Kidney (tissue), 14 donors: ENCODE data around the gene SERPINH1. TPM values are rescaled to one million over a fixed set of nuclear protein-coding genes. Genes with fewer than 3 reads are reported as not detected.

ENCODE experiments used
- DNase-seq, 5 donors: peaks; one replicate each; pipeline ENCODE4 v3.0.0-alpha.2; 2013 to 2020
- FAIRE-seq: peaks from 2 replicates; lab custom pipeline; 2012; peaks lifted over from hg19 to GRCh38; lab: Jason Lieb, UNC
- H3K27ac ChIP-seq, 2 donors: one replicate each; pipeline ENCODE4 v1.7.0; 2013; ENCODE audit warnings: low read depth in 2 of 2, low read length in 2 of 2, inconsistent platforms in 1 of 2
- H3K27me3 ChIP-seq: one replicate; pipeline ENCODE4 v1.7.1; 2013; ENCODE audit warnings: low read length, inconsistent platforms; ENCODE audit not compliant: control insufficient read depth, insufficient read depth
- H3K36me3 ChIP-seq, 3 donors: one replicate each; pipeline versions ENCODE4 v1.7.0 to v1.7.1; 2013; ENCODE audit warnings: low read length in 3 of 3, control low read depth in 1 of 3, inconsistent platforms in 1 of 3; ENCODE audit not compliant: insufficient read depth in 3 of 3, control insufficient read depth in 2 of 3
- H3K4me1 ChIP-seq, 3 donors: one replicate each; pipeline versions ENCODE4 v1.7.0 to v1.7.1; 2013; ENCODE audit warnings: low read length in 3 of 3, inconsistent platforms in 1 of 3, low read depth in 1 of 3; ENCODE audit not compliant: control insufficient read depth in 2 of 3, insufficient read depth in 2 of 3
- H3K4me3 ChIP-seq, 3 donors: one replicate each; pipeline versions ENCODE4 v1.7.0 to v1.8.1; 2013; ENCODE audit warnings: low read length in 3 of 3, control low read depth in 1 of 3, inconsistent platforms in 1 of 3
- H3K9ac ChIP-seq, 3 donors: one replicate each; pipeline versions ENCODE4 v1.7.0 to v1.7.1; 2013; ENCODE audit warnings: low read length in 3 of 3, control low read depth in 1 of 3, inconsistent platforms in 1 of 3
- H3K9me3 ChIP-seq, 3 donors: one replicate each; pipeline versions ENCODE4 v1.7.0 to v1.7.1; 2013; ENCODE audit warnings: low read length in 3 of 3, control low read depth in 1 of 3, inconsistent platforms in 1 of 3; ENCODE audit not compliant: control insufficient read depth in 2 of 3, insufficient read depth in 1 of 3
- intact Hi-C: fragments of 100-400 bp; cut with DNase I; formaldehyde crosslinking; loops from one replicate; pipeline ENCODE4 v1.11.1; 2022
- polyA plus RNA-seq: library from polyadenylated mRNA; stranded (reverse); fragments of 350-450 nt; fragmentation: Illumina TruSeq; extraction: RNeasy Lipid Tissue Mini Kit (QIAGEN cat#74804); gene quantifications from one replicate; pipeline ENCODE4 v1.2.3, GENCODE V29; 2014; ENCODE audit warnings: low read depth, low replicate concordance; ENCODE audit not compliant: insufficient read depth
- total RNA-seq: library from RNA; stranded (reverse); fragmentation: NEBNext Ultra II Directional; extraction: Animal tissue kit (Norgen Biotek cat#: 25700); gene quantifications from one replicate; pipeline ENCODE4 v1.2.1, GENCODE V29; 2021
- TF ChIP-seq, protein P1 (sequence below): IDR thresholded peaks from 3 replicates; pipeline ENCODE4 v1.5.1; 2012; ENCODE audit warnings: mild to moderate bottlenecking, moderate library complexity, borderline replicate concordance; ENCODE audit not compliant: insufficient read depth; ENCODE audit errors: extremely low read depth
- donor health status: control.
- donor health status: control.
- donor health status: control.
- donor health status: control.
- donor health status: control.
- donor health status: DM: yes; HTN: yes; CAD: no.
- donor health status: Normal renal cell carcinoma (clear cell type).

The SERPINH1 gene
- total and polyA plus RNA-seq, 2 donors from 2014 or later, result 81.1 to 104 TPM

DNA sequence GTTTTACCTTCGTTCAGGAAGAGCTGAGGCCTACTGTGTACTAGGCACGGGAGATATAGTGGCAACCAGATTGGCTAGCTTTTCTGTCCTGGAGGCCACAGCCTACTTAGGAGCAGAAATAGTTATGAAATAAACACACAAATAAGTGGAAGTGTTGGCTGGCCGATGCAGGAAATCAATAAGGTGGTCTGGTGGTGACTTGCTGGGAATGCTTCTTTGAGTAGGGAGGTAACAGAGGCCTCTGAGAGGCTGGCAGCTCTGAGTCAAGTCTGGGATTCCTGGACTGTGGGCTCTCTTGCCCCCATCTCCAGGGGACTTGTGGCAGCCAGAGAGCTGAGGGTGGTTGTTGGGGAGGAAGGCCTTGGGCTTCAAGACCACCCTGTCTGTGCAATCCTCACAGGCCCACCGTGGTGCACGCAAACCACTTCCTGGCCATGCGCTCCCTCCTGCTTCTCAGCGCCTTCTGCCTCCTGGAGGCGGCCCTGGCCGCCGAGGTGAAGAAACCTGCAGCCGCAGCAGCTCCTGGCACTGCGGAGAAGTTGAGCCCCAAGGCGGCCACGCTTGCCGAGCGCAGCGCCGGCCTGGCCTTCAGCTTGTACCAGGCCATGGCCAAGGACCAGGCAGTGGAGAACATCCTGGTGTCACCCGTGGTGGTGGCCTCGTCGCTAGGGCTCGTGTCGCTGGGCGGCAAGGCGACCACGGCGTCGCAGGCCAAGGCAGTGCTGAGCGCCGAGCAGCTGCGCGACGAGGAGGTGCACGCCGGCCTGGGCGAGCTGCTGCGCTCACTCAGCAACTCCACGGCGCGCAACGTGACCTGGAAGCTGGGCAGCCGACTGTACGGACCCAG is 4.1 kb downstream of the SERPINH1 start:
- DNase-seq (no peak), FAIRE-seq (no peak)
- intact Hi-C loops, result no loop called here
- H3K9ac ChIP-seq, result no peak overlapping the region
- H3K27me3 ChIP-seq, result no peaks in the 10 kb centered on the region
- peaks cover 2 to 47% (median 36%) of the 10 kb centered on the region in 3 donors for H3K4me1 ChIP-seq
- no peaks in the 10 kb centered on the region for H3K9me3 ChIP-seq
- peak overlapping the region in 1 of 2 donors; percentile 49 for H3K27ac ChIP-seq
- peak overlapping the region in 2 of 3 donors; percentile 51 to 99 for H3K4me3 ChIP-seq
- TF ChIP-seq, protein P1, sequence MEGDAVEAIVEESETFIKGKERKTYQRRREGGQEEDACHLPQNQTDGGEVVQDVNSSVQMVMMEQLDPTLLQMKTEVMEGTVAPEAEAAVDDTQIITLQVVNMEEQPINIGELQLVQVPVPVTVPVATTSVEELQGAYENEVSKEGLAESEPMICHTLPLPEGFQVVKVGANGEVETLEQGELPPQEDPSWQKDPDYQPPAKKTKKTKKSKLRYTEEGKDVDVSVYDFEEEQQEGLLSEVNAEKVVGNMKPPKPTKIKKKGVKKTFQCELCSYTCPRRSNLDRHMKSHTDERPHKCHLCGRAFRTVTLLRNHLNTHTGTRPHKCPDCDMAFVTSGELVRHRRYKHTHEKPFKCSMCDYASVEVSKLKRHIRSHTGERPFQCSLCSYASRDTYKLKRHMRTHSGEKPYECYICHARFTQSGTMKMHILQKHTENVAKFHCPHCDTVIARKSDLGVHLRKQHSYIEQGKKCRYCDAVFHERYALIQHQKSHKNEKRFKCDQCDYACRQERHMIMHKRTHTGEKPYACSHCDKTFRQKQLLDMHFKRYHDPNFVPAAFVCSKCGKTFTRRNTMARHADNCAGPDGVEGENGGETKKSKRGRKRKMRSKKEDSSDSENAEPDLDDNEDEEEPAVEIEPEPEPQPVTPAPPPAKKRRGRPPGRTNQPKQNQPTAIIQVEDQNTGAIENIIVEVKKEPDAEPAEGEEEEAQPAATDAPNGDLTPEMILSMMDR, result no peak
- peaks cover 5 to 41% (median 33%) of the 10 kb centered on the region in 3 donors for H3K36me3 ChIP-seq

DNA sequence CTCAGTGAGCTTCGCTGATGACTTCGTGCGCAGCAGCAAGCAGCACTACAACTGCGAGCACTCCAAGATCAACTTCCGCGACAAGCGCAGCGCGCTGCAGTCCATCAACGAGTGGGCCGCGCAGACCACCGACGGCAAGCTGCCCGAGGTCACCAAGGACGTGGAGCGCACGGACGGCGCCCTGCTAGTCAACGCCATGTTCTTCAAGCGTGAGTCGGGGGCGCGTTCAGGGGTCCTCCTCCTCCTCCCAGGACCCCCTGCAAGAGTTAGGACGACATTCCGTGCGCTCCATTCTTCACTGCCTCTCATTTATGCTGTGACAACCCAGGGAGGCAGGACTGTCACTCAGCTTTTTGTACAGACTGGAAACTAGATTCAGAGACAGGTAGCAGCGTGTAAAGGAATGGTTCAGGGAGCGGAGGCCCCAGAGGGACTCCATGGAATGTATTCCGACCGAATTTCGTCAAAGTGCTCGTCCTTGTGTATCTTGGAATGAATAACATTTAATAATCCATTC is 4.8 kb downstream of the SERPINH1 start:
- H3K36me3 ChIP-seq, result peaks cover 5 to 48% (median 39%) of the 10 kb centered on the region in 3 donors
- FAIRE-seq, result no peak
- no peaks in the 10 kb centered on the region for H3K27me3 ChIP-seq
- H3K4me3 ChIP-seq, result no peak overlapping the region
- no peak overlapping the region for H3K27ac ChIP-seq
- intact Hi-C loops, result no loop called here
- no peak for DNase-seq
- TF ChIP-seq, protein P1, result no peak
- no peaks in the 10 kb centered on the region for H3K9me3 ChIP-seq
- no peak overlapping the region for H3K9ac ChIP-seq
- peaks cover 2 to 42% (median 36%) of the 10 kb centered on the region in 3 donors for H3K4me1 ChIP-seq

GRCh38 chr11:75567971-75568370 is 5.9 kb downstream of the SERPINH1 start:
- intact Hi-C loops, result no loop called here
- no peak overlapping the region for H3K27ac ChIP-seq

More at GRCh38 chr11:75567971-75568370, 5.9 kb downstream of the SERPINH1 start:
- FAIRE-seq (no peak), DNase-seq (no peak)
- Histone ChIP-seq H3K4me3 (no peak overlapping the region), H3K4me1 (peaks cover 2 to 42% (median 36%) of the 10 kb centered on the region in 3 donors), H3K9me3 (no peaks in the 10 kb centered on the region), H3K36me3 (peaks cover 5 to 54% (median 46%) of the 10 kb centered on the region in 3 donors), H3K9ac (peak overlapping the region in 1 of 3 donors; percentile 19), H3K27me3 (no peaks in the 10 kb centered on the region)
- TF ChIP-seq, protein P1, result no peak
